SK-N-SH (cell line): ENCODE results near the gene RASSF9. TPM values are rescaled to one million over a fixed set of nuclear protein-coding genes. Genes with fewer than 3 reads are reported as not detected.
A peak's percentile ranks its signal among the peaks of the same experiment; 100 is the strongest.

ENCODE experiments used
- CTCF ChIA-PET: fragments of 300-600, 350-600 bp; formaldehyde crosslinking; extraction: SDS; loops from one replicate; lab custom pipeline; 2021; lab: Yijun Ruan, JAX
- POLR2A ChIA-PET: fragments of 350-600 bp; sonication (Branson Sonifier 250); formaldehyde crosslinking; extraction: SDS; loops from one replicate; lab custom pipeline; 2020; ENCODE audit warnings: antibody characterized with exemption, inconsistent platforms; lab: Yijun Ruan, JAX
- DNase-seq: peaks from one replicate; pipeline ENCODE4 v3.0.0; 2012
- H2AFZ ChIP-seq: fragments of 200-600 bp; sonication (generic); 2 replicates; pipeline ENCODE4 v1.8.1; 2016; ENCODE audit warnings: antibody characterized with exemption, mild to moderate bottlenecking, low read depth
- H3F3A ChIP-seq: fragments of 200-600 bp; sonication (generic); replicated peaks from 2 replicates; pipeline ENCODE3; 2016; ENCODE audit warnings: antibody characterized with exemption, mild to moderate bottlenecking; ENCODE audit not compliant: insufficient read depth
- H3K27ac ChIP-seq, 2 experiments: fragments of 200-500 bp in 1 of 2; fragments of 200-600 bp in 1 of 2; sonication (Bioruptor generic) in 1 of 2; sonication (generic), shearing (Covaris generic) in 1 of 2; 2 replicates each; pipeline versions ENCODE4 v1.5.1 to v1.6.1; 2014 to 2016; ENCODE audit warnings: low read depth in 2 of 2, inconsistent platforms in 1 of 2, low read length in 1 of 2, mild to moderate bottlenecking in 1 of 2, mixed read lengths in 1 of 2
- H3K27me3 ChIP-seq: fragments of 200-600 bp; sonication (generic), shearing (Covaris generic); 2 replicates; pipeline ENCODE4 v1.6.1; 2016; ENCODE audit warnings: mixed run types; ENCODE audit not compliant: insufficient read depth
- H3K36me3 ChIP-seq, 2 experiments: fragments of 200-500 bp in 1 of 2; fragments of 200-600 bp in 1 of 2; sonication (Bioruptor generic) in 1 of 2; sonication (generic) in 1 of 2; replicated peaks in 1 of 2; 2 replicates each; pipeline versions ENCODE3 to v1.5.1; 2014 to 2016; ENCODE audit warnings: low read length in 1 of 2, mild to moderate bottlenecking in 1 of 2; ENCODE audit not compliant: insufficient read depth in 2 of 2, control insufficient read depth in 1 of 2
- H3K4me1 ChIP-seq, 2 experiments: fragments of 200-500 bp in 1 of 2; fragments of 200-600 bp in 1 of 2; sonication (Bioruptor generic) in 1 of 2; sonication (generic), shearing (Covaris generic) in 1 of 2; 2 replicates each; pipeline versions ENCODE4 v1.5.1 to v1.6.1; 2014 to 2016; ENCODE audit warnings: low read depth in 1 of 2, low read length in 1 of 2, mixed run types in 1 of 2; ENCODE audit not compliant: insufficient read depth in 2 of 2, control insufficient read depth in 1 of 2
- H3K4me2 ChIP-seq: fragments of 200-600 bp; sonication (generic), shearing (Covaris generic); 2 replicates; pipeline ENCODE4 v1.6.1; 2017; ENCODE audit warnings: mixed run types
- H3K4me3 ChIP-seq, 2 experiments: fragments of 200-500 bp in 1 of 2; fragments of 200-600 bp in 1 of 2; sonication (Bioruptor generic) in 1 of 2; sonication (generic), shearing (Covaris generic) in 1 of 2; 2 replicates each; pipeline versions ENCODE4 v1.5.1 to v1.8.1; 2014 to 2016; ENCODE audit warnings: low read depth in 2 of 2, inconsistent platforms in 1 of 2, low read length in 1 of 2, mild to moderate bottlenecking in 1 of 2, mixed read lengths in 1 of 2, moderate library complexity in 1 of 2
- H3K79me2 ChIP-seq: fragments of 200-600 bp; sonication (generic); 2 replicates; pipeline ENCODE4 v1.8.1; 2017; ENCODE audit warnings: mild to moderate bottlenecking; ENCODE audit not compliant: insufficient read depth
- H3K9ac ChIP-seq: fragments of 200-600 bp; sonication (generic); 2 replicates; pipeline ENCODE4 v1.6.1; 2017; ENCODE audit warnings: mixed run types
- H3K9me2 ChIP-seq: fragments of 200-600 bp; sonication (generic); 2 replicates; pipeline ENCODE4 v1.6.1; 2017; ENCODE audit warnings: mixed run types
- H3K9me3 ChIP-seq: fragments of 200-600 bp; sonication (generic); 2 replicates; pipeline ENCODE4 v1.6.1; 2017; ENCODE audit warnings: mixed run types, mild to moderate bottlenecking, moderate library complexity
- H4K20me1 ChIP-seq: fragments of 200-600 bp; sonication (generic); 2 replicates; pipeline ENCODE4 v1.6.1; 2017; ENCODE audit warnings: mild to moderate bottlenecking, mixed run types; ENCODE audit not compliant: insufficient read depth
- EP300 ChIP-seq, 2 experiments: IDR thresholded peaks; 2 replicates each; pipeline versions ENCODE4 v1.4.0 to v1.6.1; 2012; ENCODE audit warnings: borderline replicate concordance in 1 of 2, low read depth in 1 of 2, low read length in 1 of 2
- FOXJ3 ChIP-seq: sonication (generic); formaldehyde crosslinking; IDR thresholded peaks from 2 replicates; pipeline ENCODE4 v1.5.1; 2020; ENCODE audit warnings: mild to moderate bottlenecking, missing genetic modification reagents
- FOXM1 ChIP-seq: IDR thresholded peaks from 2 replicates; pipeline ENCODE4 v1.4.0; 2012; ENCODE audit warnings: low read depth, mild to moderate bottlenecking
- GATA2 ChIP-seq: sonication (generic); formaldehyde crosslinking; IDR thresholded peaks from 2 replicates; pipeline ENCODE4 v1.5.0; 2020; ENCODE audit warnings: mild to moderate bottlenecking, missing genetic modification reagents
- JUND ChIP-seq: IDR thresholded peaks from 2 replicates; pipeline ENCODE4 v1.4.0; 2012
- NFIC ChIP-seq: IDR thresholded peaks from 2 replicates; pipeline ENCODE4 v1.4.0; 2012; ENCODE audit warnings: borderline replicate concordance
- RAD21 ChIP-seq: IDR thresholded peaks from 2 replicates; pipeline ENCODE4 v1.6.1; 2012; ENCODE audit warnings: mild to moderate bottlenecking, low read length
- RFX5 ChIP-seq: IDR thresholded peaks from 2 replicates; pipeline ENCODE4 v1.6.1; 2012; ENCODE audit warnings: mild to moderate bottlenecking, improper control_type of control experiment, low read length
- SMC3 ChIP-seq: IDR thresholded peaks from 2 replicates; pipeline ENCODE4 v1.6.1; 2012; ENCODE audit warnings: low read depth, low read length, improper control_type of control experiment
- TEAD4 ChIP-seq: IDR thresholded peaks from 2 replicates; pipeline ENCODE4 v1.4.0; 2012; ENCODE audit warnings: mild to moderate bottlenecking, borderline replicate concordance; ENCODE audit not compliant: insufficient read depth
- USF2 ChIP-seq: fragments of 150-350 bp; IDR thresholded peaks from 2 replicates; pipeline ENCODE4 v1.6.1; 2017; ENCODE audit warnings: antibody characterized with exemption, low read length, low read depth, borderline replicate concordance
- YY1 ChIP-seq: IDR thresholded peaks from 2 replicates; pipeline ENCODE4 v1.4.0; 2012; ENCODE audit warnings: low read depth, mild to moderate bottlenecking
- WGBS: methylation state at CpG from one replicate; pipeline ENCODE4 v1.1.6; 2017; ENCODE audit warnings: low lambda C conversion rate; 5-methylcytosine and 5-hydroxymethylcytosine counted together
- polyA plus RNA-seq, 3 experiments: library from polyadenylated mRNA; depleted of rRNA; stranded (reverse); fragments of >200 nt; gene quantifications; 2 replicates each; pipeline ENCODE4 v1.2.3, GENCODE V29; 2012
- TF ChIP-seq, protein P1 (sequence below): IDR thresholded peaks from 2 replicates; pipeline ENCODE4 v1.4.0; 2012; ENCODE audit warnings: low read depth, borderline replicate concordance
- TF ChIP-seq, protein P2 (sequence below): IDR thresholded peaks from 2 replicates; pipeline ENCODE4 v1.6.1; 2012; ENCODE audit warnings: mild to moderate bottlenecking, low read depth, low read length, moderate library complexity
- TF ChIP-seq, protein P3 (sequence below): IDR thresholded peaks from 2 replicates; pipeline ENCODE4 v1.4.0; 2012; ENCODE audit warnings: low read depth
- TF ChIP-seq, protein P4 (sequence below): IDR thresholded peaks from 2 replicates; pipeline ENCODE4 v1.4.0; 2012; ENCODE audit warnings: low read depth, borderline replicate concordance
- TF ChIP-seq, protein P5 (sequence below): IDR thresholded peaks from 2 replicates; pipeline ENCODE4; 2012

Gene RASSF9
- polyA plus RNA-seq, 1 of the 3 experiments (the other 2 are of a cell fraction): 0.21 TPM

DNA sequence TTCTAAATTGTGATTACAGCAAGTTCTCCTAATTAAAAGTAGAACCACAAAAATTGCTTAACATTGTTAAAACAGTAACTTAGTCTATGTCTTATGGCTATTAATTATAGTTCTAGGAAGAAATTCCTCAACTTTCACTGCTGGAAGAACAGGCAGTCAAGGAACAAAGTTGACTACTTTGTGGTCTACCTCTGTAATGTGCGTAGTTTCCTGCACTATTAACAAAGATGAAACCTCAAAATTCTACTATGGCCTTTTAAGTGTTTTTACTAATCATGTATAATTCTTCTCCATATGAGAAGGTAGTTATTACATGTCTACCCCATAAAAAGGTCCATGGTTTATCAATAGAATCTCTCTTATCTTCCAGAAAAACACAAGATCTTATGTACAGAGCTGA lies 7.6 kb downstream of the RASSF9 start:
- Histone ChIP-seq H3K4me3 (no peak overlapping the region), H2AFZ (peak overlapping the region; percentile 4; the same call in 1 of the 2 replicates), H3K4me1 (no peaks in the 10 kb centered on the region; a peak in 2 of 4 replicates), H3K4me2 (no peak overlapping the region), H4K20me1 (no peaks in the 10 kb centered on the region), H3K9ac (no peak overlapping the region), H3K27ac (no peak overlapping the region), H3K36me3 (no peaks in the 10 kb centered on the region), H3K9me3 (no peaks in the 10 kb centered on the region), H3K9me2 (no peaks in the 10 kb centered on the region), H3F3A (peaks cover 8% of the 10 kb centered on the region), H3K27me3 (no peaks in the 10 kb centered on the region), H3K79me2 (no peaks in the 10 kb centered on the region)
- ChIA-PET CTCF (no interaction called here), POLR2A (no interaction called here)
- DNase-seq: no peak
- TF ChIP-seq RAD21 (no peak), YY1 (no peak), FOXJ3 (no peak), RFX5 (no peak), USF2 (no peak), JUND (no peak), NFIC (no peak), GATA2 (CRISPR knock-in tag) (no peak), FOXM1 (no peak), EP300 (IDR thresholded peaks at IDR 0.05; ENCODE audit: borderline replicate concordance in 1 of 2, low read depth in 1 of 2, low read length in 1 of 2) (no peak), SMC3 (no peak), TEAD4 (no peak)
- TF ChIP-seq, protein P1, sequence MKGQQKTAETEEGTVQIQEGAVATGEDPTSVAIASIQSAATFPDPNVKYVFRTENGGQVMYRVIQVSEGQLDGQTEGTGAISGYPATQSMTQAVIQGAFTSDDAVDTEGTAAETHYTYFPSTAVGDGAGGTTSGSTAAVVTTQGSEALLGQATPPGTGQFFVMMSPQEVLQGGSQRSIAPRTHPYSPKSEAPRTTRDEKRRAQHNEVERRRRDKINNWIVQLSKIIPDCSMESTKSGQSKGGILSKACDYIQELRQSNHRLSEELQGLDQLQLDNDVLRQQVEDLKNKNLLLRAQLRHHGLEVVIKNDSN: no peak
- TF ChIP-seq, protein P2, sequence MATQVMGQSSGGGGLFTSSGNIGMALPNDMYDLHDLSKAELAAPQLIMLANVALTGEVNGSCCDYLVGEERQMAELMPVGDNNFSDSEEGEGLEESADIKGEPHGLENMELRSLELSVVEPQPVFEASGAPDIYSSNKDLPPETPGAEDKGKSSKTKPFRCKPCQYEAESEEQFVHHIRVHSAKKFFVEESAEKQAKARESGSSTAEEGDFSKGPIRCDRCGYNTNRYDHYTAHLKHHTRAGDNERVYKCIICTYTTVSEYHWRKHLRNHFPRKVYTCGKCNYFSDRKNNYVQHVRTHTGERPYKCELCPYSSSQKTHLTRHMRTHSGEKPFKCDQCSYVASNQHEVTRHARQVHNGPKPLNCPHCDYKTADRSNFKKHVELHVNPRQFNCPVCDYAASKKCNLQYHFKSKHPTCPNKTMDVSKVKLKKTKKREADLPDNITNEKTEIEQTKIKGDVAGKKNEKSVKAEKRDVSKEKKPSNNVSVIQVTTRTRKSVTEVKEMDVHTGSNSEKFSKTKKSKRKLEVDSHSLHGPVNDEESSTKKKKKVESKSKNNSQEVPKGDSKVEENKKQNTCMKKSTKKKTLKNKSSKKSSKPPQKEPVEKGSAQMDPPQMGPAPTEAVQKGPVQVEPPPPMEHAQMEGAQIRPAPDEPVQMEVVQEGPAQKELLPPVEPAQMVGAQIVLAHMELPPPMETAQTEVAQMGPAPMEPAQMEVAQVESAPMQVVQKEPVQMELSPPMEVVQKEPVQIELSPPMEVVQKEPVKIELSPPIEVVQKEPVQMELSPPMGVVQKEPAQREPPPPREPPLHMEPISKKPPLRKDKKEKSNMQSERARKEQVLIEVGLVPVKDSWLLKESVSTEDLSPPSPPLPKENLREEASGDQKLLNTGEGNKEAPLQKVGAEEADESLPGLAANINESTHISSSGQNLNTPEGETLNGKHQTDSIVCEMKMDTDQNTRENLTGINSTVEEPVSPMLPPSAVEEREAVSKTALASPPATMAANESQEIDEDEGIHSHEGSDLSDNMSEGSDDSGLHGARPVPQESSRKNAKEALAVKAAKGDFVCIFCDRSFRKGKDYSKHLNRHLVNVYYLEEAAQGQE: no peak
- TF ChIP-seq, protein P3, sequence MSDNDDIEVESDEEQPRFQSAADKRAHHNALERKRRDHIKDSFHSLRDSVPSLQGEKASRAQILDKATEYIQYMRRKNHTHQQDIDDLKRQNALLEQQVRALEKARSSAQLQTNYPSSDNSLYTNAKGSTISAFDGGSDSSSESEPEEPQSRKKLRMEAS: no peak
- TF ChIP-seq, protein P4, sequence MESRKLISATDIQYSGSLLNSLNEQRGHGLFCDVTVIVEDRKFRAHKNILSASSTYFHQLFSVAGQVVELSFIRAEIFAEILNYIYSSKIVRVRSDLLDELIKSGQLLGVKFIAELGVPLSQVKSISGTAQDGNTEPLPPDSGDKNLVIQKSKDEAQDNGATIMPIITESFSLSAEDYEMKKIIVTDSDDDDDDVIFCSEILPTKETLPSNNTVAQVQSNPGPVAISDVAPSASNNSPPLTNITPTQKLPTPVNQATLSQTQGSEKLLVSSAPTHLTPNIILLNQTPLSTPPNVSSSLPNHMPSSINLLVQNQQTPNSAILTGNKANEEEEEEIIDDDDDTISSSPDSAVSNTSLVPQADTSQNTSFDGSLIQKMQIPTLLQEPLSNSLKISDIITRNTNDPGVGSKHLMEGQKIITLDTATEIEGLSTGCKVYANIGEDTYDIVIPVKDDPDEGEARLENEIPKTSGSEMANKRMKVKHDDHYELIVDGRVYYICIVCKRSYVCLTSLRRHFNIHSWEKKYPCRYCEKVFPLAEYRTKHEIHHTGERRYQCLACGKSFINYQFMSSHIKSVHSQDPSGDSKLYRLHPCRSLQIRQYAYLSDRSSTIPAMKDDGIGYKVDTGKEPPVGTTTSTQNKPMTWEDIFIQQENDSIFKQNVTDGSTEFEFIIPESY: no peak
- TF ChIP-seq, protein P5, sequence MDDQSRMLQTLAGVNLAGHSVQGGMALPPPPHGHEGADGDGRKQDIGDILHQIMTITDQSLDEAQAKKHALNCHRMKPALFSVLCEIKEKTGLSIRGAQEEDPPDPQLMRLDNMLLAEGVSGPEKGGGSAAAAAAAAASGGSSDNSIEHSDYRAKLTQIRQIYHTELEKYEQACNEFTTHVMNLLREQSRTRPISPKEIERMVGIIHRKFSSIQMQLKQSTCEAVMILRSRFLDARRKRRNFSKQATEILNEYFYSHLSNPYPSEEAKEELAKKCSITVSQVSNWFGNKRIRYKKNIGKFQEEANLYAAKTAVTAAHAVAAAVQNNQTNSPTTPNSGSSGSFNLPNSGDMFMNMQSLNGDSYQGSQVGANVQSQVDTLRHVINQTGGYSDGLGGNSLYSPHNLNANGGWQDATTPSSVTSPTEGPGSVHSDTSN: no peak
- WGBS: 73% methylated on average over 1 of the region's 1 CpG
